HCT116 (cell line): ENCODE measurements around the gene AQP5. TPM values are rescaled to one million over a fixed set of nuclear protein-coding genes. Genes with fewer than 3 reads are reported as not detected.
A peak's percentile ranks its signal among the peaks of the same experiment; 100 is the strongest.

Source experiments
- ATAC-seq: fragments of 200-7000 bp; cut with Tn5 transposase; 2 replicates; pipeline ENCODE4 v1.9.1; 2020; ENCODE audit warnings: mild to moderate bottlenecking, moderate library complexity
- BruUV-seq: library from RNA; stranded (reverse); fragments of 400-500 nt; replicated peaks from 2 replicates; lab custom pipeline; 2021; lab: Mats Ljungman, UMichigan
- CTCF ChIA-PET: fragments of 300-600 bp; sonication (Branson Sonifier 250); formaldehyde crosslinking; loops from one replicate; lab custom pipeline; 2021; ENCODE audit warnings: antibody characterized with exemption; lab: Charles Lee
- POLR2A ChIA-PET: fragments of 300-600, 350-600 bp; sonication (Branson Sonifier 250); formaldehyde crosslinking; loops from one replicate; lab custom pipeline; 2021; ENCODE audit warnings: antibody characterized with exemption; lab: Charles Lee
- RAD21 ChIA-PET, 2 experiments: fragments of 300-600 bp; sonication (Branson Sonifier 250); formaldehyde crosslinking; loops; one replicate each; lab custom pipeline; 2023; ENCODE audit warnings: low total read pairs in 2 of 2; ENCODE audit not compliant: uncharacterized antibody in 2 of 2, unreplicated experiment in 2 of 2, low non-redundant PET in 1 of 2; lab: Charles Lee
- DNase-seq: peaks from one replicate; pipeline ENCODE4 v3.0.0-alpha.2; 2010; ENCODE audit warnings: low read depth, low spot score
- H2AFZ ChIP-seq: fragments of 200-600 bp; shearing (Covaris generic), sonication (generic); 2 replicates; pipeline ENCODE4 v1.6.1; 2017; ENCODE audit warnings: low read depth, mixed run types, mixed read lengths, antibody characterized with exemption, low read length; ENCODE audit not compliant: poor library complexity, severe bottlenecking
- H3K27ac ChIP-seq: 2 replicates; pipeline ENCODE4 v1.5.1; 2012; ENCODE audit warnings: low read depth, low read length
- H3K27me3 ChIP-seq: fragments of 200-600 bp; sonication (generic); 2 replicates; pipeline ENCODE4 v1.6.1; 2016; ENCODE audit warnings: mixed run types, low read length, mixed read lengths; ENCODE audit not compliant: insufficient read depth
- H3K36me3 ChIP-seq, 2 experiments: fragments of 200-500 bp in 1 of 2; fragments of 200-600 bp in 1 of 2; sonication (Bioruptor generic) in 1 of 2; sonication (generic) in 1 of 2; 2 replicates each; pipeline versions ENCODE4 v1.5.1 to v1.6.1; 2014 to 2016; ENCODE audit warnings: low read length in 2 of 2, inconsistent platforms in 1 of 2, mixed read lengths in 1 of 2, mixed run types in 1 of 2; ENCODE audit not compliant: insufficient read depth in 2 of 2, control insufficient read depth in 1 of 2
- H3K4me1 ChIP-seq, 2 experiments: fragments of 200-600 bp in 1 of 2; sonication (generic) in 1 of 2; 2 replicates each; pipeline versions ENCODE4 v1.5.1 to v1.6.1; 2012 to 2017; ENCODE audit warnings: low read length in 2 of 2, inconsistent platforms in 1 of 2, mild to moderate bottlenecking in 1 of 2, mixed read lengths in 1 of 2, mixed run types in 1 of 2, moderate library complexity in 1 of 2; ENCODE audit not compliant: insufficient read depth in 2 of 2, control insufficient read depth in 1 of 2
- H3K4me2 ChIP-seq: fragments of 200-600 bp; sonication (generic); 2 replicates; pipeline ENCODE4 v1.6.1; 2017; ENCODE audit warnings: mixed run types, low read length, mixed read lengths
- H3K4me3 ChIP-seq, 2 experiments: fragments of 200-600 bp in 1 of 2; sonication (generic) in 1 of 2; replicated peaks in 1 of 2; 2 replicates each; pipeline ENCODE4 v1.5.1; 2011 to 2016; ENCODE audit warnings: low read length in 2 of 2, control low read depth in 1 of 2, low read depth in 1 of 2, mild to moderate bottlenecking in 1 of 2, mixed read lengths in 1 of 2, mixed run types in 1 of 2
- H3K79me2 ChIP-seq: fragments of 200-600 bp; sonication (generic); 2 replicates; pipeline ENCODE4 v1.6.1; 2017; ENCODE audit warnings: mild to moderate bottlenecking, mixed run types, low read length, moderate library complexity, mixed read lengths; ENCODE audit not compliant: insufficient read depth
- H3K9ac ChIP-seq: fragments of 200-600 bp; sonication (generic); 2 replicates; pipeline ENCODE4 v1.6.1; 2016; ENCODE audit warnings: low read length, mixed read lengths
- H3K9me2 ChIP-seq: fragments of 200-600 bp; sonication (generic), shearing (Covaris generic); 2 replicates; pipeline ENCODE4 v1.6.1; 2017; ENCODE audit warnings: mixed run types, mild to moderate bottlenecking, moderate library complexity; ENCODE audit not compliant: insufficient read depth
- H3K9me3 ChIP-seq, 2 experiments: fragments of 200-500 bp in 1 of 2; fragments of 200-600 bp in 1 of 2; sonication (Bioruptor generic) in 1 of 2; sonication (generic) in 1 of 2; 2 replicates each; pipeline ENCODE4 v1.6.1; 2014 to 2017; ENCODE audit warnings: low read length in 2 of 2, mixed read lengths in 2 of 2, inconsistent platforms in 1 of 2, low read depth in 1 of 2, mild to moderate bottlenecking in 1 of 2, mixed run types in 1 of 2, moderate library complexity in 1 of 2; ENCODE audit not compliant: control insufficient read depth in 1 of 2, insufficient read depth in 1 of 2
- H4K20me1 ChIP-seq: fragments of 200-600 bp; sonication (generic), shearing (Covaris generic); 2 replicates; pipeline ENCODE4 v1.6.1; 2017; ENCODE audit warnings: mixed run types, mild to moderate bottlenecking, moderate library complexity; ENCODE audit not compliant: insufficient read depth
- ATF3 ChIP-seq: IDR thresholded peaks from 2 replicates; pipeline ENCODE4 v1.6.1; 2012
- CBX3 ChIP-seq: IDR thresholded peaks from 2 replicates; pipeline ENCODE4 v1.6.1; 2012; ENCODE audit warnings: low read depth
- CEBPB ChIP-seq: IDR thresholded peaks from 2 replicates; pipeline ENCODE4 v1.6.1; 2012; ENCODE audit warnings: low read depth
- CTCF ChIP-seq, 3 experiments: fragments of 200-600 bp in 1 of 3; sonication (generic) in 1 of 3; IDR thresholded peaks in 2 of 3; conservative IDR thresholded peaks in 1 of 3; 2 replicates each; pipeline ENCODE4 v1.5.1; 2012 to 2017; ENCODE audit warnings: low read depth in 2 of 3, low read length in 2 of 3, antibody characterized with exemption in 1 of 3, borderline replicate concordance in 1 of 3, control low read depth in 1 of 3, mild to moderate bottlenecking in 1 of 3, mixed read lengths in 1 of 3, mixed run types in 1 of 3, moderate library complexity in 1 of 3; ENCODE audit not compliant: insufficient read depth in 1 of 3
- EGR1 ChIP-seq: IDR thresholded peaks from 2 replicates; pipeline ENCODE4 v1.6.1; 2012; ENCODE audit warnings: low read depth
- ELF1 ChIP-seq: IDR thresholded peaks from 2 replicates; pipeline ENCODE4 v1.6.1; 2012; ENCODE audit warnings: low read depth, borderline replicate concordance
- EZH2 ChIP-seq: fragments of 200-600 bp; sonication (generic); IDR thresholded peaks from 2 replicates; pipeline ENCODE4 v1.6.1; 2017; ENCODE audit warnings: antibody characterized with exemption, mixed run types
- EZH2phosphoT487 ChIP-seq: fragments of 200-600 bp; IDR thresholded peaks from 2 replicates; pipeline ENCODE4 v1.6.1; 2018; ENCODE audit warnings: antibody characterized with exemption, borderline replicate concordance
- FOSL1 ChIP-seq: IDR thresholded peaks from 2 replicates; pipeline ENCODE4 v1.6.1; 2012; ENCODE audit warnings: low read depth
- MAX ChIP-seq: IDR thresholded peaks from 2 replicates; pipeline ENCODE4 v1.6.1; 2012
- POLR2A ChIP-seq: IDR thresholded peaks from 2 replicates; pipeline ENCODE4 v1.7.0; 2011; ENCODE audit warnings: borderline replicate concordance; ENCODE audit not compliant: insufficient read depth, insufficient read length; ENCODE audit errors: extremely low read depth
- RAD21 ChIP-seq: IDR thresholded peaks from 2 replicates; pipeline ENCODE4 v1.6.1; 2012; ENCODE audit warnings: low read depth, mild to moderate bottlenecking
- SRF ChIP-seq: IDR thresholded peaks from 2 replicates; pipeline ENCODE4 v1.6.1; 2012; ENCODE audit warnings: low read depth
- YY1 ChIP-seq: IDR thresholded peaks from 2 replicates; pipeline ENCODE4 v1.6.1; 2011; ENCODE audit warnings: low read length, low read depth, moderate library complexity, mild to moderate bottlenecking; ENCODE audit not compliant: insufficient replicate concordance; ENCODE audit errors: extremely low read depth
- ZNF274 ChIP-seq: fragments of 200-500 bp; sonication (Bioruptor generic); IDR thresholded peaks from 2 replicates; pipeline ENCODE4 v1.6.1; 2014; ENCODE audit warnings: mild to moderate bottlenecking, low read depth, low read length, inconsistent platforms
- intact Hi-C: fragments of 100-400 bp; cut with micrococcal nuclease; formaldehyde crosslinking; loops from 2 replicates; pipeline ENCODE4 v1.10.0; 2022
- total RNA-seq: library from RNA; stranded (reverse); gene quantifications from one replicate; pipeline ENCODE4 v1.2.1, GENCODE V29; 2021; ENCODE audit not compliant: unreplicated experiment

The AQP5 gene
- total RNA-seq, 1 experiment from 2014 or later: not detected

- Histone ChIP-seq H3K4me2 (no peak overlapping the region), H4K20me1 (no peaks in the 10 kb centered on the region), H3K9me2 (no peaks in the 10 kb centered on the region), H3K4me1 (no peaks in the 10 kb centered on the region), H3K79me2 (no peaks in the 10 kb centered on the region), H3K27ac (no peak overlapping the region), H3K9me3 (no peaks in the 10 kb centered on the region), H3K4me3 (no peak overlapping the region), H3K9ac (no peak overlapping the region), H3K36me3 (no peaks in the 10 kb centered on the region), H2AFZ (no peak overlapping the region), H3K27me3 (0 out of 2 replicates have a peak, but pooled peaks cover 5% of the 10 kb centered on the region)
- ChIA-PET RAD21 (no interaction called here), POLR2A (no interaction called here), CTCF (interaction anchor here (0.6 to 1.1 kb wide), 4 partner anchors 9 to 96 kb away, joined by 3 to 4 read pairs (median 3); no protein-coding TSS in a partner anchor)
- intact Hi-C loops: no loop called here
- ATAC-seq: peak; percentile 78
- no peak for TF ChIP-seq SRF
- TF ChIP-seq FOSL1: no peak
- TF ChIP-seq EZH2phosphoT487: no peak
- TF ChIP-seq ATF3: no peak
- no peak for TF ChIP-seq EGR1
- TF ChIP-seq EZH2: no peak
- no peak for TF ChIP-seq CEBPB
- no peak for TF ChIP-seq CBX3
- TF ChIP-seq ELF1: no peak
- TF ChIP-seq ZNF274: no peak
- peak; percentile 25; the same call in 1 of the 2 replicates for TF ChIP-seq RAD21
- TF ChIP-seq MAX: no peak
- no peak for TF ChIP-seq YY1
- no peak for TF ChIP-seq POLR2A
- peak; percentile 15 to 36 (median 30); a peak in 3 of 6 replicates for TF ChIP-seq CTCF (IDR thresholded peaks at IDR 0.05 in 2 of 3, conservative IDR thresholded peaks at IDR 0.05 in 1 of 3; ENCODE audit: borderline replicate concordance in 1 of 3, insufficient read depth in 1 of 3, low read depth in 2 of 3, low read length in 2 of 3)
- BruUV-seq: no TSS peak
- DNase-seq: no peak
These were observed 12.6 kb downstream of the AQP5 start for GRCh38 chr12:49974231-49974675.
